ENCODE results near the gene OSBPL5.

GRCh38 chr11:3041699-3042441 lies 123.2 kb downstream of the OSBPL5 start:
- no peak for TF ChIP-seq CTCF (IDR thresholded peaks at IDR 0.05)
- no peak for TF ChIP-seq EZH2 (IDR thresholded peaks at IDR 0.05)
